HG03108 (cell line): ENCODE data around the gene ABCC3.

Experiments
- ATAC-seq: cut with Tn5 transposase; IDR thresholded peaks from one replicate; pipeline ENCODE4 v1.9.1; 2021; ENCODE audit warnings: moderate library complexity; ENCODE audit not compliant: unreplicated experiment

Gene ABCC3

GRCh38 chr17:50603340-50603739, 31.3 kb upstream of the ABCC3 start:
- ATAC-seq, result no peak

GRCh38 chr17:50604513-50604912, 30.2 kb upstream of the ABCC3 start:
- no peak for ATAC-seq

GRCh38 chr17:50605429-50605828, 29.3 kb upstream of the ABCC3 start:
- no peak for ATAC-seq

GRCh38 chr17:50607522-50608175, 27.0 kb upstream of the ABCC3 start:
- no peak for ATAC-seq

- no peak for ATAC-seq
Observed at GRCh38 chr17:50608700-50609379, 25.8 kb upstream of the ABCC3 start.

- ATAC-seq, result no peak
Observed at GRCh38 chr17:50609380-50610074, 25.2 kb upstream of the ABCC3 start.

GRCh38 chr17:50611634-50612033, 23.0 kb upstream of the ABCC3 start:
- ATAC-seq, result no peak

- ATAC-seq, result no peak
Observed at GRCh38 chr17:50612281-50612680, 22.4 kb upstream of the ABCC3 start.

- no peak for ATAC-seq
Observed at GRCh38 chr17:50613007-50613992, 21.4 kb upstream of the ABCC3 start.

- no peak for ATAC-seq
Observed at GRCh38 chr17:50614471-50615051, 20.1 kb upstream of the ABCC3 start.

GRCh38 chr17:50615828-50616227, 18.9 kb upstream of the ABCC3 start:
- no peak for ATAC-seq

GRCh38 chr17:50618300-50618699, 16.4 kb upstream of the ABCC3 start:
- no peak for ATAC-seq

- ATAC-seq, result no peak
Observed at GRCh38 chr17:50618941-50619340, 15.7 kb upstream of the ABCC3 start.

GRCh38 chr17:50619489-50619888, 15.2 kb upstream of the ABCC3 start:
- ATAC-seq, result no peak

- ATAC-seq, result no peak
Observed at GRCh38 chr17:50620237-50620636, 14.4 kb upstream of the ABCC3 start.

GRCh38 chr17:50620858-50621257, 13.8 kb upstream of the ABCC3 start:
- no peak for ATAC-seq

GRCh38 chr17:50621574-50622031, 13.1 kb upstream of the ABCC3 start:
- ATAC-seq, result no peak

- ATAC-seq, result no peak
Observed at GRCh38 chr17:50624321-50624934, 10.3 kb upstream of the ABCC3 start.

GRCh38 chr17:50625032-50625871, 9.4 kb upstream of the ABCC3 start:
- ATAC-seq, result no peak
